H1 (cell line): ENCODE measurements around the gene ZFHX2. TPM values are rescaled to one million over a fixed set of nuclear protein-coding genes. Genes with fewer than 3 reads are reported as not detected.

ENCODE experiments used
- CTCF ChIA-PET: fragments of 300-600 bp; sonication (Branson Sonifier 250); formaldehyde crosslinking; loops from one replicate; lab custom pipeline; 2021; ENCODE audit not compliant: partially characterized antibody; lab: Charles Lee
- POLR2A ChIA-PET: fragments of 300-600 bp; sonication (Branson Sonifier 250); formaldehyde crosslinking; loops from one replicate; lab custom pipeline; 2021; ENCODE audit warnings: inconsistent platforms; ENCODE audit not compliant: partially characterized antibody; lab: Charles Lee
- DNase-seq, 2 experiments: peaks; one replicate each; pipeline versions ENCODE4 v3.0.0 to v3.0.0-alpha.2; 2010 to 2022; ENCODE audit warnings: low spot score in 2 of 2, low read depth in 1 of 2, mixed read lengths in 1 of 2
- FAIRE-seq: peaks from 2 replicates; lab custom pipeline; 2011; peaks lifted over from hg19 to GRCh38; lab: Jason Lieb, UNC
- H2AFZ ChIP-seq: 2 replicates; pipeline ENCODE4 v1.8.1; 2012; ENCODE audit warnings: low read length, inconsistent platforms
- H2AK5ac ChIP-seq: 2 replicates; pipeline ENCODE4 v1.6.1; 2013; ENCODE audit warnings: low read depth, low read length
- H2BK120ac ChIP-seq: replicated peaks from 2 replicates; pipeline ENCODE3; 2013; ENCODE audit warnings: low read depth, low read length, inconsistent platforms
- H2BK12ac ChIP-seq: 2 replicates; pipeline ENCODE4 v1.6.1; 2013; ENCODE audit warnings: low read depth, low read length
- H2BK15ac ChIP-seq: 2 replicates; pipeline ENCODE4 v1.6.1; 2013; ENCODE audit warnings: low read length
- H2BK20ac ChIP-seq: 2 replicates; pipeline ENCODE4 v1.6.1; 2013; ENCODE audit warnings: low read length
- H2BK5ac ChIP-seq: 2 replicates; pipeline ENCODE4 v1.6.1; 2013; ENCODE audit warnings: low read depth, low read length
- H3K14ac ChIP-seq: 2 replicates; pipeline ENCODE4 v1.6.1; 2013; ENCODE audit warnings: inconsistent platforms; ENCODE audit not compliant: insufficient read length
- H3K18ac ChIP-seq: 2 replicates; pipeline ENCODE4 v1.6.1; 2013; ENCODE audit warnings: low read length; ENCODE audit errors: extremely low read depth
- H3K23ac ChIP-seq: 2 replicates; pipeline ENCODE4 v1.6.1; 2013; ENCODE audit warnings: inconsistent platforms; ENCODE audit not compliant: insufficient read length
- H3K23me2 ChIP-seq: 2 replicates; pipeline ENCODE4 v1.6.1; 2013; ENCODE audit warnings: low read depth, low read length
- H3K27ac ChIP-seq: 2 replicates; pipeline ENCODE4 v1.6.1; 2011; ENCODE audit warnings: low read depth, low read length, inconsistent platforms
- H3K27me3 ChIP-seq, 4 experiments: replicated peaks in 1 of 4; 1 replicate in 1 of 4; 2 replicates in 3 of 4; pipeline versions ENCODE4 v1.6.1 to v1.8.1; 2011 to 2013; ENCODE audit warnings: low read length in 3 of 4, mild to moderate bottlenecking in 3 of 4, inconsistent platforms in 2 of 4, mixed read lengths in 2 of 4, moderate library complexity in 1 of 4; ENCODE audit not compliant: control insufficient read depth in 3 of 4, insufficient read depth in 3 of 4; ENCODE audit errors: extremely low read depth in 1 of 4
- H3K36me3 ChIP-seq, 4 experiments: 2 replicates each; pipeline versions ENCODE4 v1.6.1 to v1.8.1; 2011 to 2013; ENCODE audit warnings: mild to moderate bottlenecking in 4 of 4, low read length in 3 of 4, moderate library complexity in 2 of 4, control low read depth in 1 of 4, inconsistent platforms in 1 of 4; ENCODE audit not compliant: insufficient read depth in 4 of 4, control insufficient read depth in 2 of 4
- H3K4ac ChIP-seq: replicated peaks from 2 replicates; pipeline ENCODE3; 2013; ENCODE audit warnings: low read length, low read depth, mixed read lengths, inconsistent platforms; ENCODE audit not compliant: insufficient read length
- H3K4me1 ChIP-seq, 4 experiments: replicated peaks in 1 of 4; 1 replicate in 1 of 4; 2 replicates in 3 of 4; pipeline versions ENCODE4 v1.6.1 to v1.8.1; 2011 to 2013; ENCODE audit warnings: low read length in 3 of 4, inconsistent platforms in 2 of 4, mixed read lengths in 1 of 4; ENCODE audit not compliant: insufficient read depth in 4 of 4, control insufficient read depth in 3 of 4
- H3K4me2 ChIP-seq, 2 experiments: 2 replicates each; pipeline versions ENCODE4 v1.6.1 to v1.8.1; 2011 to 2013; ENCODE audit warnings: low read depth in 2 of 2, low read length in 2 of 2, control low read depth in 1 of 2, inconsistent platforms in 1 of 2, mild to moderate bottlenecking in 1 of 2; ENCODE audit not compliant: insufficient read depth in 1 of 2
- H3K4me3 ChIP-seq, 4 experiments: fragments of 200-600, 300-600 bp in 1 of 4; sonication (generic), shearing (Covaris generic), sonication (Bioruptor Twin) in 1 of 4; 2 replicates each; pipeline versions ENCODE4 v1.5.1 to v1.8.1; 2011 to 2016; ENCODE audit warnings: low read length in 4 of 4, low read depth in 3 of 4, control low read depth in 2 of 4, inconsistent platforms in 2 of 4, mild to moderate bottlenecking in 2 of 4, mixed read lengths in 1 of 4, moderate library complexity in 1 of 4; ENCODE audit not compliant: insufficient read depth in 2 of 4; ENCODE audit errors: extremely low read depth in 1 of 4
- H3K56ac ChIP-seq: replicated peaks from 2 replicates; pipeline ENCODE3; 2013; ENCODE audit warnings: low read depth, mild to moderate bottlenecking, mixed read lengths, low read length, inconsistent platforms; ENCODE audit not compliant: insufficient read length
- H3K79me1 ChIP-seq: 2 replicates; pipeline ENCODE4 v1.6.1; 2013; ENCODE audit warnings: low read depth, low read length, control low read depth
- H3K79me2 ChIP-seq, 2 experiments: 2 replicates each; pipeline versions ENCODE4 v1.6.1 to v1.8.1; 2012 to 2013; ENCODE audit warnings: low read length in 2 of 2, mild to moderate bottlenecking in 2 of 2, inconsistent platforms in 1 of 2; ENCODE audit not compliant: insufficient read depth in 2 of 2, control insufficient read depth in 1 of 2
- H3K9ac ChIP-seq, 4 experiments: replicated peaks in 1 of 4; 1 replicate in 1 of 4; 2 replicates in 3 of 4; pipeline versions ENCODE4 v1.6.1 to v1.8.1; 2011 to 2013; ENCODE audit warnings: low read depth in 3 of 4, low read length in 3 of 4, control low read depth in 2 of 4, mild to moderate bottlenecking in 2 of 4, moderate library complexity in 2 of 4, inconsistent platforms in 1 of 4; ENCODE audit errors: extremely low read depth in 1 of 4
- H3K9me3 ChIP-seq, 2 experiments: 2 replicates each; pipeline versions ENCODE4 v1.6.1 to v1.8.1; 2012 to 2013; ENCODE audit warnings: mild to moderate bottlenecking in 2 of 2, moderate library complexity in 2 of 2, control low read depth in 1 of 2, inconsistent platforms in 1 of 2, low read depth in 1 of 2, low read length in 1 of 2, mixed read lengths in 1 of 2; ENCODE audit not compliant: insufficient read depth in 2 of 2
- H4K20me1 ChIP-seq, 2 experiments: replicated peaks in 1 of 2; 2 replicates each; pipeline versions ENCODE3 to v1.8.1; 2011 to 2013; ENCODE audit warnings: inconsistent platforms in 2 of 2, low read length in 2 of 2, mild to moderate bottlenecking in 1 of 2; ENCODE audit not compliant: insufficient read depth in 2 of 2, control insufficient read depth in 1 of 2
- H4K5ac ChIP-seq: 2 replicates; pipeline ENCODE4 v1.6.1; 2013; ENCODE audit warnings: low read length, low read depth, mixed read lengths, inconsistent platforms; ENCODE audit not compliant: insufficient read length
- H4K8ac ChIP-seq: 2 replicates; pipeline ENCODE4 v1.8.0; 2013; ENCODE audit warnings: mild to moderate bottlenecking, moderate library complexity, low read length, inconsistent platforms; ENCODE audit not compliant: insufficient read depth; ENCODE audit errors: extremely low read depth
- H4K91ac ChIP-seq: replicated peaks from 2 replicates; pipeline ENCODE3; 2013; ENCODE audit warnings: low read length, mixed read lengths, inconsistent platforms; ENCODE audit not compliant: insufficient read length
- ASH2L ChIP-seq: fragments of 200-600, 300-600 bp; sonication (generic); IDR thresholded peaks from one replicate; pipeline ENCODE4 v1.7.1; 2017; ENCODE audit warnings: low read length
- CBX8 ChIP-seq: fragments of 300-800, 300-1000 bp; sonication (generic); IDR thresholded peaks from 2 replicates; pipeline ENCODE4 v1.7.1; 2016; ENCODE audit warnings: low read depth, low read length, borderline replicate concordance
- CHD1 ChIP-seq: IDR thresholded peaks from 2 replicates; pipeline ENCODE4 v1.6.1; 2012; ENCODE audit warnings: low read depth, low read length, improper control_type of control experiment
- CHD2 ChIP-seq: IDR thresholded peaks from 2 replicates; pipeline ENCODE4 v1.6.1; 2012; ENCODE audit warnings: low read length, improper control_type of control experiment
- CREB1 ChIP-seq: IDR thresholded peaks from 2 replicates; pipeline ENCODE4 v1.6.1; 2012; ENCODE audit warnings: inconsistent platforms
- KDM1A ChIP-seq: fragments of 200-600, 300-600 bp; sonication (generic); IDR thresholded peaks from 2 replicates; pipeline ENCODE4 v1.7.1; 2016; ENCODE audit warnings: mild to moderate bottlenecking, low read length, borderline replicate concordance
- PHF8 ChIP-seq: fragments of 200-600 bp; sonication (generic); conservative IDR thresholded peaks from 2 replicates; pipeline ENCODE4 v1.7.1; 2012; ENCODE audit warnings: low read depth, mild to moderate bottlenecking, inconsistent platforms, low read length, moderate library complexity
- RFX5 ChIP-seq: IDR thresholded peaks from 2 replicates; pipeline ENCODE4 v1.6.1; 2011; ENCODE audit warnings: low read depth, low read length, improper control_type of control experiment, borderline replicate concordance
- TAF1 ChIP-seq: IDR thresholded peaks from 2 replicates; pipeline ENCODE4 v1.6.1; 2011; ENCODE audit warnings: mild to moderate bottlenecking, low read depth, low read length
- ZNF274 ChIP-seq: IDR thresholded peaks from 2 replicates; pipeline ENCODE4 v1.7.0; 2012; ENCODE audit warnings: low read length, borderline replicate concordance; ENCODE audit errors: extremely low read depth
- WGBS, 2 experiments: shearing (Covaris generic) in 1 of 2; methylation state at CpG; one replicate each; pipeline versions ENCODE4 v1.1.6 to v1.1.7; 2013 to 2015; ENCODE audit warnings: low lambda C conversion rate in 2 of 2, mixed read lengths in 2 of 2, inconsistent platforms in 1 of 2, low coverage in 1 of 2, missing lambda C conversion rate in 1 of 2; ENCODE audit not compliant: insufficient replicate concordance in 2 of 2, insufficient coverage in 1 of 2, insufficient read length in 1 of 2; ENCODE audit errors: extremely low coverage in 1 of 2, missing lambda C conversion rate in 1 of 2; 5-methylcytosine and 5-hydroxymethylcytosine counted together
- polyA plus RNA-seq, 7 experiments: library from polyadenylated mRNA; depleted of rRNA in 3 of 7; stranded (reverse) in 5 of 7; unstranded in 2 of 7; fragments of >200 nt in 5 of 7; fragments of 200-250 nt in 2 of 7; gene quantifications; 1 replicate in 5 of 7; 2 replicates in 1 of 7; 4 replicates in 1 of 7; pipeline versions ENCODE4 v1.2.1 to v1.2.3, GENCODE V29; 2011 to 2013; ENCODE audit warnings: missing spikeins in 2 of 7, mixed read lengths in 2 of 7
- total RNA-seq: library from RNA; stranded (reverse); fragmentation: NEBNext Ultra II Directional; extraction: Animal tissue kit (Norgen Biotek cat#: 25700); gene quantifications from 2 replicates; pipeline ENCODE4 v1.2.1, GENCODE V29; 2021
- TF ChIP-seq, protein P1 (sequence below): IDR thresholded peaks from 2 replicates; pipeline ENCODE4 v1.6.1; 2011; ENCODE audit warnings: low read length, improper control_type of control experiment

ZFHX2 gene
- total and polyA plus RNA-seq, 2 of the 8 experiments (the other 6 are each of a cell fraction or from before 2014, with no cell fraction given) = 2.7 to 27.0 TPM

DNA sequence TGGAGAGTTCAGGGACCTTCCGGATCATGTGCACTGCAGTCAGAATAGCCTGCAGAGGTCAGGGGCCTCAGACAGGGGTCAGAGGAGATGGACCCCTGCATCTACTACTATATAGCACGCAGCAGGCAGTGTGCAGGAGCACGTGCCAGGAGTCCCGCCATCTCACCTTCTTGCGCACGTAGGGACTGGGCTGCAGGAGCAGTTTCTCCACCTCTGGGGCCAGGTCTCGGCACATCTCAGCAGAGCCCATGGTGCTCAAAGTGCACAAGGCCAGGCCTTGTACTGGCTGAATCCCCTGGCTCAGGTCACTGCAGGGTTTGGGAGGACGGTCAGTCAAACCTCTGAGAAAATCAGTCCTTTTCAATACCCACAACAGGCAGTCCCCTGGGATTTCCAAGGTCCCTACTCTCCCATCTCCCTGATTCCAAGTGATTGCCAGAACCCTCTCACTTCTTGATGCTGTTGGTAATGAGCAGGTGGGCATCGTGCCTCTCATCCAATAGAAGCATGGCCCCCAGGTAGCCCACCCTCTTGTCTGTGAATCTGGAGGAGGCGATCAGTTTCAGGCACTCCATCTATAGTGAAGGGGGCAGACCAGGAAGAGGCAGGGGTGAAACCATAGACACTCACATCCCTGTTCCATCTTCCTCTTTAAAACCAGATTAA, 14.7 kb upstream of the ZFHX2 start:
- no peak overlapping the region for H3K14ac ChIP-seq
- H2BK120ac ChIP-seq = no peak overlapping the region
- peak overlapping the region in 1 of 4 experiments; percentile 13; a peak in 1 of 7 replicates for H3K9ac ChIP-seq
- peak overlapping the region in 3 of 4 experiments; percentile 52 to 68 (median 66); a peak in 5 of 8 replicates for H3K4me3 ChIP-seq
- no peak overlapping the region for H3K56ac ChIP-seq
- no peak overlapping the region for H4K8ac ChIP-seq
- peak overlapping the region; percentile 91 to 94 for H3K4me2 ChIP-seq
- no peak overlapping the region for H2AFZ ChIP-seq
- DNase-seq = no peak
- H3K23ac ChIP-seq = no peak overlapping the region
- H2BK15ac ChIP-seq = no peak overlapping the region
- H4K91ac ChIP-seq = no peak overlapping the region
- WGBS, 2 experiments = 92% methylated on average over 10 of the region's 10 CpGs; no CpG with 5 or more reads in 1 of the 2 experiments
- no peaks in the 10 kb centered on the region for H3K9me3 ChIP-seq
- H2BK12ac ChIP-seq = no peak overlapping the region
- FAIRE-seq = no peak
- H4K5ac ChIP-seq = no peak overlapping the region
- CTCF ChIA-PET = interaction anchor here (0.9 to 70.5 kb wide), 4 partner anchors 9 to 344 kb away, joined by 3 to 2092 read pairs (median 659); partner anchors contain the start of gene NGDN
- peaks cover 0 to 3% of the 10 kb centered on the region in 2 experiments for H4K20me1 ChIP-seq
- H3K4me1 ChIP-seq = peaks cover 8 to 21% (median 11%) of the 10 kb centered on the region in 4 experiments
- POLR2A ChIA-PET = interaction anchor here (0.8 to 52.7 kb wide), 9 partner anchors 8 to 239 kb away, joined by 3 to 1523 read pairs (median 6); partner anchors contain the start of genes NGDN, THTPA and ZFHX2
- no peak overlapping the region for H3K27ac ChIP-seq
- no peaks in the 10 kb centered on the region for H3K79me1 ChIP-seq
- H3K79me2 ChIP-seq = no peaks in the 10 kb centered on the region
- no peak overlapping the region for H2BK5ac ChIP-seq
- no peaks in the 10 kb centered on the region for H3K27me3 ChIP-seq
- no peak overlapping the region for H2BK20ac ChIP-seq
- no peak overlapping the region for H2AK5ac ChIP-seq
- no peak overlapping the region for H3K18ac ChIP-seq
- peaks cover 5 to 15% (median 11%) of the 10 kb centered on the region in 4 experiments; a peak in 7 of 8 replicates for H3K36me3 ChIP-seq
- H3K23me2 ChIP-seq = peaks cover 7% of the 10 kb centered on the region; the same call in 1 of the 2 replicates
- no peak overlapping the region for H3K4ac ChIP-seq
- TF ChIP-seq PHF8 (no peak), ZNF274 (no peak), CBX8 (no peak), CHD2 (no peak), TAF1 (no peak), RFX5 (no peak), ASH2L (no peak), CREB1 (no peak), KDM1A (no peak), CHD1 (no peak)
- TF ChIP-seq, protein P1, sequence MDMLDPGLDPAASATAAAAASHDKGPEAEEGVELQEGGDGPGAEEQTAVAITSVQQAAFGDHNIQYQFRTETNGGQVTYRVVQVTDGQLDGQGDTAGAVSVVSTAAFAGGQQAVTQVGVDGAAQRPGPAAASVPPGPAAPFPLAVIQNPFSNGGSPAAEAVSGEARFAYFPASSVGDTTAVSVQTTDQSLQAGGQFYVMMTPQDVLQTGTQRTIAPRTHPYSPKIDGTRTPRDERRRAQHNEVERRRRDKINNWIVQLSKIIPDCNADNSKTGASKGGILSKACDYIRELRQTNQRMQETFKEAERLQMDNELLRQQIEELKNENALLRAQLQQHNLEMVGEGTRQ = no peak
